ENCODE measurements around the gene SLC6A19. TPM values are rescaled to one million over a fixed set of nuclear protein-coding genes. Genes with fewer than 3 reads are reported as not detected.

The SLC6A19 gene
- total and polyA plus RNA-seq, 4 donors, result 0.06 TPM; not detected in 3

- Histone ChIP-seq H3K27me3 (ENCODE audit: control insufficient read depth in 3 of 3, insufficient read depth in 3 of 3, low read length in 2 of 3) (no peaks in the 10 kb centered on the region), H3K4me1 (ENCODE audit: control insufficient read depth in 5 of 5, insufficient read depth in 5 of 5, low read length in 5 of 5) (peaks cover 0 to 10% (median 3%) of the 10 kb centered on the region in 5 donors), H3K4me3 (no peak overlapping the region), H3K27ac (ENCODE audit: low read depth in 1 of 2, low read length in 1 of 2) (no peak overlapping the region), H3K36me3 (ENCODE audit: control insufficient read depth in 4 of 4, insufficient read depth in 4 of 4, low read length in 4 of 4) (no peaks in the 10 kb centered on the region), H3K9me3 (ENCODE audit: control insufficient read depth in 4 of 4, insufficient read depth in 3 of 4, low read length in 3 of 4) (no peaks in the 10 kb centered on the region), H3K9ac (ENCODE audit: insufficient read depth in 1 of 2, low read length in 2 of 2) (no peak overlapping the region)
- ATAC-seq (ENCODE audit: insufficient read depth, low FRiP score) (no peak), DNase-seq (no peak)
- WGBS, 2 donors, result 93 to 94% methylated on average over 33 of the region's 33 CpGs
- TF ChIP-seq, protein P1, sequence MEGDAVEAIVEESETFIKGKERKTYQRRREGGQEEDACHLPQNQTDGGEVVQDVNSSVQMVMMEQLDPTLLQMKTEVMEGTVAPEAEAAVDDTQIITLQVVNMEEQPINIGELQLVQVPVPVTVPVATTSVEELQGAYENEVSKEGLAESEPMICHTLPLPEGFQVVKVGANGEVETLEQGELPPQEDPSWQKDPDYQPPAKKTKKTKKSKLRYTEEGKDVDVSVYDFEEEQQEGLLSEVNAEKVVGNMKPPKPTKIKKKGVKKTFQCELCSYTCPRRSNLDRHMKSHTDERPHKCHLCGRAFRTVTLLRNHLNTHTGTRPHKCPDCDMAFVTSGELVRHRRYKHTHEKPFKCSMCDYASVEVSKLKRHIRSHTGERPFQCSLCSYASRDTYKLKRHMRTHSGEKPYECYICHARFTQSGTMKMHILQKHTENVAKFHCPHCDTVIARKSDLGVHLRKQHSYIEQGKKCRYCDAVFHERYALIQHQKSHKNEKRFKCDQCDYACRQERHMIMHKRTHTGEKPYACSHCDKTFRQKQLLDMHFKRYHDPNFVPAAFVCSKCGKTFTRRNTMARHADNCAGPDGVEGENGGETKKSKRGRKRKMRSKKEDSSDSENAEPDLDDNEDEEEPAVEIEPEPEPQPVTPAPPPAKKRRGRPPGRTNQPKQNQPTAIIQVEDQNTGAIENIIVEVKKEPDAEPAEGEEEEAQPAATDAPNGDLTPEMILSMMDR (IDR thresholded peaks at IDR 0.05; ENCODE audit: control extremely low read depth, extremely low read depth), result no peak
Observed at GRCh38 chr5:1169211-1170115, 31.9 kb upstream of the SLC6A19 start.

DNA sequence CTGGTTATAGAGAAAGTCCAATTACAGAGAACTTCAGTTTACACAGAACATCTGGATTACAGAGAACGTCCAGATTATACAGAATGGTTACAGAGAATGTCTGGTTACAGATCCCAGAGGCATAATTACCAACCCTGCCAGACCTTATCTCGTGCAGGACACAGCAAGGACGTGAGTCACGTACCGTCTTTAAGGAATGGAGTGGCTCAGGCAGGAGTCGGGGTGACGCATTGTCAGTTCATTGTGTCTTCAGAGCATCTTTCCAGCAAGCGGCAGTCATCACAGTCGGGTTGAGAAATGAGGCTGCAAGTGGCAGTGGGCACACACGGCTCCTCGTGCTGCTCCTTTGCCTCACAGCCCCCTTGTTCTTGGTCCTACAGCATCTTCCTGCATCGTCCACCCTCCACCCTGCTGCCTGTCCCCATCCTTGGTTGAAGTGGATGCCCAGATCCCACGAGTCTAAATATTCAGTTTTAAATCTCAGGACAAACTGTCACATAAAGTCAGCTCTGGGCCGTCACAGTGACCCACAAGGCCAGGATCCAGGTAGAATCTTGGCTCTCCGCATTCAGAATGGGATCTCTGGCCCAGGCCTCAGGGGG, 30.0 kb upstream of the SLC6A19 start:
- TF ChIP-seq, protein P1 (IDR thresholded peaks at IDR 0.05; ENCODE audit: control extremely low read depth, extremely low read depth), result no peak
- no peak overlapping the region for H3K27ac ChIP-seq (ENCODE audit: low read depth in 1 of 2, low read length in 1 of 2)
- peaks cover 0 to 10% (median 3%) of the 10 kb centered on the region in 5 donors for H3K4me1 ChIP-seq (ENCODE audit: control insufficient read depth in 5 of 5, insufficient read depth in 5 of 5, low read length in 5 of 5)
- no peaks in the 10 kb centered on the region for H3K27me3 ChIP-seq (ENCODE audit: control insufficient read depth in 3 of 3, insufficient read depth in 3 of 3, low read length in 2 of 3)
- WGBS, 2 donors, result 78 to 80% methylated on average over 15 of the region's 15 CpGs
- H3K36me3 ChIP-seq (ENCODE audit: control insufficient read depth in 4 of 4, insufficient read depth in 4 of 4, low read length in 4 of 4), result no peaks in the 10 kb centered on the region
- no peak overlapping the region for H3K4me3 ChIP-seq
- ATAC-seq (ENCODE audit: insufficient read depth, low FRiP score) (no peak), DNase-seq (no peak)
- H3K9ac ChIP-seq (ENCODE audit: insufficient read depth in 1 of 2, low read length in 2 of 2), result no peak overlapping the region
- no peaks in the 10 kb centered on the region for H3K9me3 ChIP-seq (ENCODE audit: control insufficient read depth in 4 of 4, insufficient read depth in 3 of 4, low read length in 3 of 4)

GRCh38 chr5:1172007-1172581, 29.3 kb upstream of the SLC6A19 start:
- H3K27me3 ChIP-seq (ENCODE audit: control insufficient read depth in 3 of 3, insufficient read depth in 3 of 3, low read length in 2 of 3), result no peaks in the 10 kb centered on the region
- DNase-seq, result no peak
- no peak overlapping the region for H3K9ac ChIP-seq (ENCODE audit: insufficient read depth in 1 of 2, low read length in 2 of 2)
- no peak overlapping the region for H3K4me3 ChIP-seq
- peaks cover 0 to 10% (median 3%) of the 10 kb centered on the region in 5 donors for H3K4me1 ChIP-seq (ENCODE audit: control insufficient read depth in 5 of 5, insufficient read depth in 5 of 5, low read length in 5 of 5)
- ATAC-seq (ENCODE audit: insufficient read depth, low FRiP score), result no peak
- 93 to 96% methylated on average over 20 of the region's 20 CpGs for WGBS, 2 donors
- no peak overlapping the region for H3K27ac ChIP-seq (ENCODE audit: low read depth in 1 of 2, low read length in 1 of 2)
- no peaks in the 10 kb centered on the region for H3K9me3 ChIP-seq (ENCODE audit: control insufficient read depth in 4 of 4, insufficient read depth in 3 of 4, low read length in 3 of 4)
- no peaks in the 10 kb centered on the region for H3K36me3 ChIP-seq (ENCODE audit: control insufficient read depth in 4 of 4, insufficient read depth in 4 of 4, low read length in 4 of 4)
- TF ChIP-seq, protein P1 (IDR thresholded peaks at IDR 0.05; ENCODE audit: control extremely low read depth, extremely low read depth), result no peak

All from lung (tissue), 12 donors.